ENCODE results near the gene CRMP1.

DNA sequence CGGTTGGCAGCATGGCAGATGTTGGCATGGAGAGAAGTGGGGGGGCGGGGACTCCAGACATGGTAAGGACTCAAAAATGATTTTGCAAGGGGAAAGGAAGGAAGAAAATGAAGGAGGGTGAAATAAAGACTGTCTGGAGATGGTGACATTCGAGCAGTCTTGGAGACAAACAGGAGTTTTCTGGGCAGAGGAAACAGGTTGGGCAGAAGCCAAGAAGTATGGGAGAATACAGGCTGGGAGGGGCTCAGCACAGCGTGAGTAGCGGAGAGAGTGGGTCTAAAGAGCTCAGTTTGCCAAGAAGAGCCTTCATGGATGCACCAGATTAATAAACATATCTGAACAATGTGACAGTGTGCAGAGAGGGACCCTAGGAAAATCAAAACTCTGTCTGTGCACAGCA, 13.3 kb upstream of the CRMP1 start:
- TF ChIP-seq, protein P1, sequence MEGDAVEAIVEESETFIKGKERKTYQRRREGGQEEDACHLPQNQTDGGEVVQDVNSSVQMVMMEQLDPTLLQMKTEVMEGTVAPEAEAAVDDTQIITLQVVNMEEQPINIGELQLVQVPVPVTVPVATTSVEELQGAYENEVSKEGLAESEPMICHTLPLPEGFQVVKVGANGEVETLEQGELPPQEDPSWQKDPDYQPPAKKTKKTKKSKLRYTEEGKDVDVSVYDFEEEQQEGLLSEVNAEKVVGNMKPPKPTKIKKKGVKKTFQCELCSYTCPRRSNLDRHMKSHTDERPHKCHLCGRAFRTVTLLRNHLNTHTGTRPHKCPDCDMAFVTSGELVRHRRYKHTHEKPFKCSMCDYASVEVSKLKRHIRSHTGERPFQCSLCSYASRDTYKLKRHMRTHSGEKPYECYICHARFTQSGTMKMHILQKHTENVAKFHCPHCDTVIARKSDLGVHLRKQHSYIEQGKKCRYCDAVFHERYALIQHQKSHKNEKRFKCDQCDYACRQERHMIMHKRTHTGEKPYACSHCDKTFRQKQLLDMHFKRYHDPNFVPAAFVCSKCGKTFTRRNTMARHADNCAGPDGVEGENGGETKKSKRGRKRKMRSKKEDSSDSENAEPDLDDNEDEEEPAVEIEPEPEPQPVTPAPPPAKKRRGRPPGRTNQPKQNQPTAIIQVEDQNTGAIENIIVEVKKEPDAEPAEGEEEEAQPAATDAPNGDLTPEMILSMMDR (IDR thresholded peaks at IDR 0.05): no peak
- TF ChIP-seq POLR2A (IDR thresholded peaks at IDR 0.05): no peak
- no peak for TF ChIP-seq EP300 (IDR thresholded peaks at IDR 0.05)
